Measurements from ENCODE around the gene CALU.

DNA sequence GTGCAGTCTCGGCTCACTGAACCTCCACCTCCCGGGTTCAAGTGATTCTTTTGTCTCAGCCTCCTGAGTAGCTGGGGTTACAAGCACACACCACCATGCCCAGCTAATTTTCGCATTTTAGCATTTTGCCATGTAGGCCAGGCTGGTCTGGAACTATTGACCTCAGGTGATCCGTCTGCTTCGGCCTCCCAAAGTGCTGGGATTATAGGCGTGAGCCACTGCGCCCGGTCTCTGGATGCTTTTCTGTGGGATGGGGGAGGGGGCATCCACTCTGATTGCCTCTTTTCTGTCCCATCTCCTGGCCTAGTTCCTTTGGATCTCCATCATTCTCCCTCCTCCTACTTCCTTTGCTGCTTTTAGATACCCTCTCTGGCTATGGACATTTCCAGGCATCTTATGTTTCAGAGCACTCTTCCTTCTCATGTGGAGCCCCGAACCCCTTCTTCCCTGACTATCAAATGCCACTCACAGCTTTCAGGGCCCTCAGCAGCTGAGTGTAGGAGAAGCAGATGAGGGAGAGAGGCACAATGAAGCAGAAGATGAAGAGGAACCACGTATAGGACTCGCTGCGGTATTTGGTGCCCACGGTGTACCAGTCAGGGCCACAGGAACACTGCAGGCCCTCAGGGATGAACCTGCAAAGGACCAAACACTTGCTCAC lies 35.0 kb downstream of the CALU start:
- TF ChIP-seq CTCF (IDR thresholded peaks at IDR 0.05; ENCODE audit: poor library complexity, severe bottlenecking): no peak
- no peak for TF ChIP-seq EP300 (conservative IDR thresholded peaks at IDR 0.05; ENCODE audit: poor library complexity, severe bottlenecking)
- TF ChIP-seq, protein P1, sequence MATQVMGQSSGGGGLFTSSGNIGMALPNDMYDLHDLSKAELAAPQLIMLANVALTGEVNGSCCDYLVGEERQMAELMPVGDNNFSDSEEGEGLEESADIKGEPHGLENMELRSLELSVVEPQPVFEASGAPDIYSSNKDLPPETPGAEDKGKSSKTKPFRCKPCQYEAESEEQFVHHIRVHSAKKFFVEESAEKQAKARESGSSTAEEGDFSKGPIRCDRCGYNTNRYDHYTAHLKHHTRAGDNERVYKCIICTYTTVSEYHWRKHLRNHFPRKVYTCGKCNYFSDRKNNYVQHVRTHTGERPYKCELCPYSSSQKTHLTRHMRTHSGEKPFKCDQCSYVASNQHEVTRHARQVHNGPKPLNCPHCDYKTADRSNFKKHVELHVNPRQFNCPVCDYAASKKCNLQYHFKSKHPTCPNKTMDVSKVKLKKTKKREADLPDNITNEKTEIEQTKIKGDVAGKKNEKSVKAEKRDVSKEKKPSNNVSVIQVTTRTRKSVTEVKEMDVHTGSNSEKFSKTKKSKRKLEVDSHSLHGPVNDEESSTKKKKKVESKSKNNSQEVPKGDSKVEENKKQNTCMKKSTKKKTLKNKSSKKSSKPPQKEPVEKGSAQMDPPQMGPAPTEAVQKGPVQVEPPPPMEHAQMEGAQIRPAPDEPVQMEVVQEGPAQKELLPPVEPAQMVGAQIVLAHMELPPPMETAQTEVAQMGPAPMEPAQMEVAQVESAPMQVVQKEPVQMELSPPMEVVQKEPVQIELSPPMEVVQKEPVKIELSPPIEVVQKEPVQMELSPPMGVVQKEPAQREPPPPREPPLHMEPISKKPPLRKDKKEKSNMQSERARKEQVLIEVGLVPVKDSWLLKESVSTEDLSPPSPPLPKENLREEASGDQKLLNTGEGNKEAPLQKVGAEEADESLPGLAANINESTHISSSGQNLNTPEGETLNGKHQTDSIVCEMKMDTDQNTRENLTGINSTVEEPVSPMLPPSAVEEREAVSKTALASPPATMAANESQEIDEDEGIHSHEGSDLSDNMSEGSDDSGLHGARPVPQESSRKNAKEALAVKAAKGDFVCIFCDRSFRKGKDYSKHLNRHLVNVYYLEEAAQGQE (IDR thresholded peaks at IDR 0.05; ENCODE audit: borderline replicate concordance): no peak
- no peak for TF ChIP-seq EZH2 (IDR thresholded peaks at IDR 0.05; ENCODE audit: borderline replicate concordance, insufficient read depth, low read length, poor library complexity, severe bottlenecking)
- no peak for TF ChIP-seq POLR2AphosphoS5 (IDR thresholded peaks at IDR 0.05)
